B cell (primary cell): Measurements from ENCODE around the gene PSMF1. TPM values are rescaled to one million over a fixed set of nuclear protein-coding genes. Genes with fewer than 3 reads are reported as not detected.

ENCODE experiments used
- ATAC-seq: fragments of 200-7000 bp; cut with Tn5 transposase; one replicate; pipeline ENCODE4 v1.10.0; 2021; ENCODE audit warnings: low read depth, mild to moderate bottlenecking, moderate number of reproducible peaks, moderate library complexity
- CTCF ChIA-PET: fragments of 350-600 bp; sonication (Branson Sonifier 250); formaldehyde crosslinking; loops from one replicate; lab custom pipeline; 2021; ENCODE audit warnings: antibody characterized with exemption, inconsistent platforms; lab: Charles Lee
- POLR2A ChIA-PET: fragments of 350-600 bp; sonication (Branson Sonifier 250); formaldehyde crosslinking; loops from one replicate; lab custom pipeline; 2021; ENCODE audit warnings: antibody characterized with exemption; lab: Charles Lee
- DNase-seq: peaks from one replicate; pipeline ENCODE4 v3.0.0; 2013
- H2AFZ ChIP-seq: 2 replicates; pipeline ENCODE4 v1.6.1; 2012; ENCODE audit warnings: mild to moderate bottlenecking, low read depth, low read length; ENCODE audit not compliant: insufficient read depth, poor library complexity, severe bottlenecking
- H3K27ac ChIP-seq, 2 donors: 1 replicate in 1 of 2; 2 replicates in 1 of 2; pipeline ENCODE4 v1.5.1; 2012 to 2013; ENCODE audit warnings: low read length in 2 of 2, mild to moderate bottlenecking in 2 of 2, moderate library complexity in 1 of 2
- H3K27me3 ChIP-seq, 4 experiments: fragments of 200-600 bp in 1 of 4; sonication (generic) in 1 of 4; replicated peaks in 1 of 4; 1 replicate in 2 of 4; 2 replicates in 2 of 4; pipeline versions ENCODE4 v1.6.1 to v1.7.0; 2013 to 2016; ENCODE audit warnings: low read length in 3 of 4, mild to moderate bottlenecking in 2 of 4, mixed read lengths in 1 of 4, moderate library complexity in 1 of 4; ENCODE audit not compliant: insufficient read depth in 4 of 4, control insufficient read depth in 3 of 4; ENCODE audit errors: control extremely low read depth in 1 of 4
- H3K36me3 ChIP-seq, 2 experiments: replicated peaks in 1 of 2; 1 replicate in 1 of 2; 2 replicates in 1 of 2; pipeline versions ENCODE4 v1.6.1 to v1.7.1; 2013; ENCODE audit warnings: low read length in 1 of 2; ENCODE audit not compliant: insufficient read depth in 2 of 2, control insufficient read depth in 1 of 2; ENCODE audit errors: control extremely low read depth in 1 of 2, extremely low read depth in 1 of 2
- H3K4me1 ChIP-seq, 2 donors: fragments of 200-600 bp in 1 of 2; sonication (generic) in 1 of 2; 1 replicate in 1 of 2; 2 replicates in 1 of 2; pipeline versions ENCODE4 v1.5.1 to v1.6.1; 2013 to 2017; ENCODE audit warnings: low read length in 2 of 2; ENCODE audit not compliant: control insufficient read depth in 2 of 2, insufficient read depth in 2 of 2
- H3K4me2 ChIP-seq: replicated peaks from 2 replicates; pipeline ENCODE3; 2012; ENCODE audit warnings: mild to moderate bottlenecking, low read depth, low read length; ENCODE audit not compliant: poor library complexity, severe bottlenecking
- H3K4me3 ChIP-seq, 5 experiments: fragments of 200-600 bp in 1 of 5; sonication (generic) in 1 of 5; 1 replicate in 3 of 5; 2 replicates in 2 of 5; pipeline versions ENCODE4 v1.5.1 to v1.7.0; 2011 to 2016; ENCODE audit warnings: low read length in 4 of 5, mild to moderate bottlenecking in 4 of 5, low read depth in 2 of 5, control low read depth in 1 of 5, moderate library complexity in 1 of 5; ENCODE audit not compliant: insufficient read depth in 1 of 5; ENCODE audit errors: control extremely low read depth in 1 of 5, extremely low read depth in 1 of 5
- H3K79me2 ChIP-seq: fragments of 200-600 bp; sonication (generic); one replicate; pipeline ENCODE4 v1.6.0; 2016; ENCODE audit warnings: low read length; ENCODE audit not compliant: control insufficient read depth, insufficient read depth
- H3K9ac ChIP-seq: fragments of 200-600 bp; sonication (generic); 2 replicates; pipeline ENCODE4 v1.6.1; 2017; ENCODE audit warnings: mild to moderate bottlenecking, low read length, moderate library complexity
- H3K9me3 ChIP-seq, 3 donors: one replicate each; pipeline versions ENCODE4 v1.6.1 to v1.7.1; 2013; ENCODE audit warnings: low read length in 2 of 3; ENCODE audit not compliant: control insufficient read depth in 2 of 3, insufficient read depth in 1 of 3; ENCODE audit errors: control extremely low read depth in 1 of 3
- H4K20me1 ChIP-seq: 2 replicates; pipeline ENCODE4 v1.6.0; 2012; ENCODE audit warnings: mild to moderate bottlenecking, low read length; ENCODE audit not compliant: insufficient read depth, control insufficient read depth, poor library complexity, severe bottlenecking
- H3K27ac Mint-ChIP-seq: one replicate; pipeline ENCODE4 v1.8.0; 2021; ENCODE audit warnings: mixed read lengths
- H3K27me3 Mint-ChIP-seq: one replicate; pipeline ENCODE4 v1.8.0; 2021; ENCODE audit warnings: mixed read lengths
- H3K4me1 Mint-ChIP-seq: one replicate; pipeline ENCODE4 v1.8.0; 2021; ENCODE audit warnings: mixed read lengths
- H3K4me3 Mint-ChIP-seq: one replicate; pipeline ENCODE4 v1.8.0; 2021; ENCODE audit warnings: mixed read lengths
- H3K9me3 Mint-ChIP-seq: one replicate; pipeline ENCODE4 v1.8.0; 2022; ENCODE audit warnings: mixed read lengths; ENCODE audit not compliant: insufficient read depth
- CTCF ChIP-seq: fragments of 200-600 bp; IDR thresholded peaks from one replicate; pipeline ENCODE4 v1.8.0; 2022; ENCODE audit warnings: antibody characterized with exemption, mild to moderate bottlenecking
- EZH2 ChIP-seq: IDR thresholded peaks from 2 replicates; pipeline ENCODE4 v1.6.1; 2012; ENCODE audit warnings: borderline replicate concordance, low read depth, mild to moderate bottlenecking, moderate library complexity, low read length; ENCODE audit not compliant: insufficient read depth, poor library complexity, severe bottlenecking
- WGBS: methylation state at CpG from one replicate; pipeline ENCODE4 v1.1.5; 2013; ENCODE audit warnings: missing lambda C conversion rate; ENCODE audit not compliant: insufficient coverage; 5-methylcytosine and 5-hydroxymethylcytosine counted together
- intact Hi-C: fragments of 100-400 bp; cut with micrococcal nuclease; formaldehyde crosslinking; loops from one replicate; pipeline ENCODE4 v1.10.0; 2022
- polyA plus RNA-seq: library from polyadenylated mRNA; depleted of rRNA; stranded (reverse); fragments of >200 nt; gene quantifications from 2 replicates; pipeline ENCODE4 v1.2.3, GENCODE V29; 2012
- total RNA-seq, 2 donors: library from RNA; stranded (reverse); fragments of 120-200 nt in 1 of 2; gene quantifications; 1 replicate in 1 of 2; 2 replicates in 1 of 2; pipeline versions ENCODE4 v1.2.3 to v1.2.4, GENCODE V29; 2013 to 2022

Gene PSMF1
- total and polyA plus RNA-seq, 2 donors (not counting 1 experiment from before 2014, with no cell fraction given): 113 to 132 TPM

GRCh38 chr20:1199964-1200363 lies 81.6 kb downstream of the PSMF1 start:
- Histone ChIP-seq H3K4me1 (no peaks in the 10 kb centered on the region), H2AFZ (no peak overlapping the region), H3K4me3 (no peak overlapping the region), H3K36me3 (no peaks in the 10 kb centered on the region), H3K9me3 (no peaks in the 10 kb centered on the region), H3K27ac (no peak overlapping the region), H4K20me1 (no peaks in the 10 kb centered on the region), H3K27me3 (peaks cover 0 to 12% (median 0%) of the 10 kb centered on the region in 4 experiments), H3K79me2 (no peaks in the 10 kb centered on the region), H3K4me2 (no peak overlapping the region), H3K9ac (no peak overlapping the region)
- ATAC-seq (no peak), DNase-seq (no peak)
- Mint-ChIP-seq H3K27ac (no peak overlapping the region), H3K4me1 (no peaks in the 10 kb centered on the region), H3K4me3 (no peak overlapping the region), H3K9me3 (peaks cover 4% of the 10 kb centered on the region), H3K27me3 (peaks cover 30% of the 10 kb centered on the region)
- TF ChIP-seq CTCF (no peak), EZH2 (no peak)
- ChIA-PET POLR2A (no interaction called here), CTCF (no interaction called here)
- intact Hi-C loops: no loop called here
- 80% methylated on average over 1 of the region's 1 CpG for WGBS

- Mint-ChIP-seq H3K27ac (no peak within 1 kb of the TSS), H3K27me3 (peaks cover 24% of the 10 kb centered on the region), H3K4me3 (no peak within 1 kb of the TSS), H3K4me1 (no peaks in the 10 kb centered on the region), H3K9me3 (no peaks in the 10 kb centered on the region)
- H2AFZ ChIP-seq: no peak within 1 kb of the TSS
- no peaks in the 10 kb centered on the region for H3K36me3 ChIP-seq
- no peak for DNase-seq
- TF ChIP-seq EZH2 (no peak), CTCF (no peak)
- intact Hi-C loops: no loop called here
- POLR2A ChIA-PET: no interaction called here
- H3K9me3 ChIP-seq: no peaks in the 10 kb centered on the region
- H3K4me3 ChIP-seq: no peak within 1 kb of the TSS
- no peak for ATAC-seq
- H3K4me1 ChIP-seq: no peaks in the 10 kb centered on the region
- CTCF ChIA-PET: no interaction called here
- H3K27ac ChIP-seq: no peak within 1 kb of the TSS
- WGBS: 90% methylated on average over 2 of the region's 5 CpGs
- no peak within 1 kb of the TSS for H3K9ac ChIP-seq
- H3K4me2 ChIP-seq: no peak within 1 kb of the TSS
- H3K27me3 ChIP-seq: peaks cover 0 to 12% (median 0%) of the 10 kb centered on the region in 4 experiments
- H3K79me2 ChIP-seq: no peaks in the 10 kb centered on the region
- no peaks in the 10 kb centered on the region for H4K20me1 ChIP-seq
Observed at GRCh38 chr20:1202762-1203504, 84.5 kb downstream of the PSMF1 start, which contains the start of gene C20orf202. Gene C20orf202 (plus strand): TSS chr20:1203454. CDS start chr20:1203586, 132 bp downstream.
